H1 (cell line): ENCODE data around the gene ZDHHC23. TPM values are rescaled to one million over a fixed set of nuclear protein-coding genes. Genes with fewer than 3 reads are reported as not detected.

Experiments
- CTCF ChIA-PET: fragments of 300-600 bp; sonication (Branson Sonifier 250); formaldehyde crosslinking; loops from one replicate; lab custom pipeline; 2021; ENCODE audit not compliant: partially characterized antibody; lab: Charles Lee
- POLR2A ChIA-PET: fragments of 300-600 bp; sonication (Branson Sonifier 250); formaldehyde crosslinking; loops from one replicate; lab custom pipeline; 2021; ENCODE audit warnings: inconsistent platforms; ENCODE audit not compliant: partially characterized antibody; lab: Charles Lee
- DNase-seq, 2 experiments: peaks; one replicate each; pipeline versions ENCODE4 v3.0.0 to v3.0.0-alpha.2; 2010 to 2022; ENCODE audit warnings: low spot score in 2 of 2, low read depth in 1 of 2, mixed read lengths in 1 of 2
- FAIRE-seq: peaks from 2 replicates; lab custom pipeline; 2011; peaks lifted over from hg19 to GRCh38; lab: Jason Lieb, UNC
- H2AFZ ChIP-seq: 2 replicates; pipeline ENCODE4 v1.8.1; 2012; ENCODE audit warnings: low read length, inconsistent platforms
- H2AK5ac ChIP-seq: 2 replicates; pipeline ENCODE4 v1.6.1; 2013; ENCODE audit warnings: low read depth, low read length
- H2BK120ac ChIP-seq: replicated peaks from 2 replicates; pipeline ENCODE3; 2013; ENCODE audit warnings: low read depth, low read length, inconsistent platforms
- H2BK12ac ChIP-seq: 2 replicates; pipeline ENCODE4 v1.6.1; 2013; ENCODE audit warnings: low read depth, low read length
- H2BK15ac ChIP-seq: 2 replicates; pipeline ENCODE4 v1.6.1; 2013; ENCODE audit warnings: low read length
- H2BK20ac ChIP-seq: 2 replicates; pipeline ENCODE4 v1.6.1; 2013; ENCODE audit warnings: low read length
- H2BK5ac ChIP-seq: 2 replicates; pipeline ENCODE4 v1.6.1; 2013; ENCODE audit warnings: low read depth, low read length
- H3K14ac ChIP-seq: 2 replicates; pipeline ENCODE4 v1.6.1; 2013; ENCODE audit warnings: inconsistent platforms; ENCODE audit not compliant: insufficient read length
- H3K18ac ChIP-seq: 2 replicates; pipeline ENCODE4 v1.6.1; 2013; ENCODE audit warnings: low read length; ENCODE audit errors: extremely low read depth
- H3K23ac ChIP-seq: 2 replicates; pipeline ENCODE4 v1.6.1; 2013; ENCODE audit warnings: inconsistent platforms; ENCODE audit not compliant: insufficient read length
- H3K23me2 ChIP-seq: 2 replicates; pipeline ENCODE4 v1.6.1; 2013; ENCODE audit warnings: low read depth, low read length
- H3K27ac ChIP-seq: 2 replicates; pipeline ENCODE4 v1.6.1; 2011; ENCODE audit warnings: low read depth, low read length, inconsistent platforms
- H3K27me3 ChIP-seq, 4 experiments: replicated peaks in 1 of 4; 1 replicate in 1 of 4; 2 replicates in 3 of 4; pipeline versions ENCODE4 v1.6.1 to v1.8.1; 2011 to 2013; ENCODE audit warnings: low read length in 3 of 4, mild to moderate bottlenecking in 3 of 4, inconsistent platforms in 2 of 4, mixed read lengths in 2 of 4, moderate library complexity in 1 of 4; ENCODE audit not compliant: control insufficient read depth in 3 of 4, insufficient read depth in 3 of 4; ENCODE audit errors: extremely low read depth in 1 of 4
- H3K36me3 ChIP-seq, 4 experiments: 2 replicates each; pipeline versions ENCODE4 v1.6.1 to v1.8.1; 2011 to 2013; ENCODE audit warnings: mild to moderate bottlenecking in 4 of 4, low read length in 3 of 4, moderate library complexity in 2 of 4, control low read depth in 1 of 4, inconsistent platforms in 1 of 4; ENCODE audit not compliant: insufficient read depth in 4 of 4, control insufficient read depth in 2 of 4
- H3K4ac ChIP-seq: replicated peaks from 2 replicates; pipeline ENCODE3; 2013; ENCODE audit warnings: low read length, low read depth, mixed read lengths, inconsistent platforms; ENCODE audit not compliant: insufficient read length
- H3K4me1 ChIP-seq, 4 experiments: replicated peaks in 1 of 4; 1 replicate in 1 of 4; 2 replicates in 3 of 4; pipeline versions ENCODE4 v1.6.1 to v1.8.1; 2011 to 2013; ENCODE audit warnings: low read length in 3 of 4, inconsistent platforms in 2 of 4, mixed read lengths in 1 of 4; ENCODE audit not compliant: insufficient read depth in 4 of 4, control insufficient read depth in 3 of 4
- H3K4me2 ChIP-seq, 2 experiments: 2 replicates each; pipeline versions ENCODE4 v1.6.1 to v1.8.1; 2011 to 2013; ENCODE audit warnings: low read depth in 2 of 2, low read length in 2 of 2, control low read depth in 1 of 2, inconsistent platforms in 1 of 2, mild to moderate bottlenecking in 1 of 2; ENCODE audit not compliant: insufficient read depth in 1 of 2
- H3K4me3 ChIP-seq, 4 experiments: fragments of 200-600, 300-600 bp in 1 of 4; sonication (generic), shearing (Covaris generic), sonication (Bioruptor Twin) in 1 of 4; 2 replicates each; pipeline versions ENCODE4 v1.5.1 to v1.8.1; 2011 to 2016; ENCODE audit warnings: low read length in 4 of 4, low read depth in 3 of 4, control low read depth in 2 of 4, inconsistent platforms in 2 of 4, mild to moderate bottlenecking in 2 of 4, mixed read lengths in 1 of 4, moderate library complexity in 1 of 4; ENCODE audit not compliant: insufficient read depth in 2 of 4; ENCODE audit errors: extremely low read depth in 1 of 4
- H3K56ac ChIP-seq: replicated peaks from 2 replicates; pipeline ENCODE3; 2013; ENCODE audit warnings: low read depth, mild to moderate bottlenecking, mixed read lengths, low read length, inconsistent platforms; ENCODE audit not compliant: insufficient read length
- H3K79me1 ChIP-seq: 2 replicates; pipeline ENCODE4 v1.6.1; 2013; ENCODE audit warnings: low read depth, low read length, control low read depth
- H3K79me2 ChIP-seq, 2 experiments: 2 replicates each; pipeline versions ENCODE4 v1.6.1 to v1.8.1; 2012 to 2013; ENCODE audit warnings: low read length in 2 of 2, mild to moderate bottlenecking in 2 of 2, inconsistent platforms in 1 of 2; ENCODE audit not compliant: insufficient read depth in 2 of 2, control insufficient read depth in 1 of 2
- H3K9ac ChIP-seq, 4 experiments: replicated peaks in 1 of 4; 1 replicate in 1 of 4; 2 replicates in 3 of 4; pipeline versions ENCODE4 v1.6.1 to v1.8.1; 2011 to 2013; ENCODE audit warnings: low read depth in 3 of 4, low read length in 3 of 4, control low read depth in 2 of 4, mild to moderate bottlenecking in 2 of 4, moderate library complexity in 2 of 4, inconsistent platforms in 1 of 4; ENCODE audit errors: extremely low read depth in 1 of 4
- H3K9me3 ChIP-seq, 2 experiments: 2 replicates each; pipeline versions ENCODE4 v1.6.1 to v1.8.1; 2012 to 2013; ENCODE audit warnings: mild to moderate bottlenecking in 2 of 2, moderate library complexity in 2 of 2, control low read depth in 1 of 2, inconsistent platforms in 1 of 2, low read depth in 1 of 2, low read length in 1 of 2, mixed read lengths in 1 of 2; ENCODE audit not compliant: insufficient read depth in 2 of 2
- H4K20me1 ChIP-seq, 2 experiments: replicated peaks in 1 of 2; 2 replicates each; pipeline versions ENCODE3 to v1.8.1; 2011 to 2013; ENCODE audit warnings: inconsistent platforms in 2 of 2, low read length in 2 of 2, mild to moderate bottlenecking in 1 of 2; ENCODE audit not compliant: insufficient read depth in 2 of 2, control insufficient read depth in 1 of 2
- H4K5ac ChIP-seq: 2 replicates; pipeline ENCODE4 v1.6.1; 2013; ENCODE audit warnings: low read length, low read depth, mixed read lengths, inconsistent platforms; ENCODE audit not compliant: insufficient read length
- H4K8ac ChIP-seq: 2 replicates; pipeline ENCODE4 v1.8.0; 2013; ENCODE audit warnings: mild to moderate bottlenecking, moderate library complexity, low read length, inconsistent platforms; ENCODE audit not compliant: insufficient read depth; ENCODE audit errors: extremely low read depth
- H4K91ac ChIP-seq: replicated peaks from 2 replicates; pipeline ENCODE3; 2013; ENCODE audit warnings: low read length, mixed read lengths, inconsistent platforms; ENCODE audit not compliant: insufficient read length
- PHF8 ChIP-seq: fragments of 200-600 bp; sonication (generic); conservative IDR thresholded peaks from 2 replicates; pipeline ENCODE4 v1.7.1; 2012; ENCODE audit warnings: low read depth, mild to moderate bottlenecking, inconsistent platforms, low read length, moderate library complexity
- RFX5 ChIP-seq: IDR thresholded peaks from 2 replicates; pipeline ENCODE4 v1.6.1; 2011; ENCODE audit warnings: low read depth, low read length, improper control_type of control experiment, borderline replicate concordance
- SIN3A ChIP-seq, 2 experiments: IDR thresholded peaks in 1 of 2; conservative IDR thresholded peaks in 1 of 2; 2 replicates each; pipeline ENCODE4 v1.6.1; 2011 to 2012; ENCODE audit warnings: low read length in 2 of 2, improper control_type of control experiment in 1 of 2, low read depth in 1 of 2, mild to moderate bottlenecking in 1 of 2
- WGBS, 2 experiments: shearing (Covaris generic) in 1 of 2; methylation state at CpG; one replicate each; pipeline versions ENCODE4 v1.1.6 to v1.1.7; 2013 to 2015; ENCODE audit warnings: low lambda C conversion rate in 2 of 2, mixed read lengths in 2 of 2, inconsistent platforms in 1 of 2, low coverage in 1 of 2, missing lambda C conversion rate in 1 of 2; ENCODE audit not compliant: insufficient replicate concordance in 2 of 2, insufficient coverage in 1 of 2, insufficient read length in 1 of 2; ENCODE audit errors: extremely low coverage in 1 of 2, missing lambda C conversion rate in 1 of 2; 5-methylcytosine and 5-hydroxymethylcytosine counted together
- polyA plus RNA-seq, 7 experiments: library from polyadenylated mRNA; depleted of rRNA in 3 of 7; stranded (reverse) in 5 of 7; unstranded in 2 of 7; fragments of >200 nt in 5 of 7; fragments of 200-250 nt in 2 of 7; gene quantifications; 1 replicate in 5 of 7; 2 replicates in 1 of 7; 4 replicates in 1 of 7; pipeline versions ENCODE4 v1.2.1 to v1.2.3, GENCODE V29; 2011 to 2013; ENCODE audit warnings: missing spikeins in 2 of 7, mixed read lengths in 2 of 7
- total RNA-seq: library from RNA; stranded (reverse); fragmentation: NEBNext Ultra II Directional; extraction: Animal tissue kit (Norgen Biotek cat#: 25700); gene quantifications from 2 replicates; pipeline ENCODE4 v1.2.1, GENCODE V29; 2021

ZDHHC23 gene
- total and polyA plus RNA-seq, 2 of the 8 experiments (the other 6 are each of a cell fraction or from before 2014, with no cell fraction given): 6.2 to 15.7 TPM

DNA sequence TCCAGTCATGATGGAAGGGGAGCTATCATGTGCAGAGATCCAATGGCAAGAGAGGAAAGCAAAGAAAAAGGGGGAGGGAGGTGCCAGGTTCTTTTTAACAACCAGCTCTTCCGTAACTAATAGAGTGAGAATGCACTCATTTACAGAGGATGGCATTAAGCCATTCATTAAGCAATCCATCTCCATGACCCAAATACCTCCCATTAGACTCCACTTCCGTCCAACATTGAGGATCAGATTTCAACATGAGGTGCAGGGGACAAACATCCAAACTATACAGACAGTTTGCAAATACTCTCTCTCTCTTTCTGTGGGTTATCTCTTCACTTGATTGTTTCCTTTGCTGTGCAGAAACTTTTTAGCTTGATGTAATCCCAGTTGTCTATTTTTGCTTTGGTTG lies 21.2 kb downstream of the ZDHHC23 start:
- no peaks in the 10 kb centered on the region; a peak in 1 of 8 replicates for H3K36me3 ChIP-seq
- POLR2A ChIA-PET: no interaction called here
- no peak for FAIRE-seq

More for the DNA sequence above, 21.2 kb downstream of the ZDHHC23 start:
- Histone ChIP-seq H2BK5ac (no peak overlapping the region), H3K4me1 (no peaks in the 10 kb centered on the region), H2BK15ac (no peak overlapping the region), H2BK12ac (no peak overlapping the region), H3K79me1 (no peaks in the 10 kb centered on the region), H3K9ac (no peak overlapping the region), H3K27me3 (no peaks in the 10 kb centered on the region), H2AK5ac (no peak overlapping the region), H4K5ac (no peak overlapping the region), H2BK20ac (no peak overlapping the region), H3K79me2 (no peaks in the 10 kb centered on the region), H3K4me3 (no peak overlapping the region), H3K23ac (no peak overlapping the region), H3K56ac (no peak overlapping the region), H3K23me2 (no peaks in the 10 kb centered on the region), H4K8ac (no peak overlapping the region), H3K4me2 (no peak overlapping the region), H3K14ac (no peak overlapping the region), H4K91ac (no peak overlapping the region), H3K4ac (no peak overlapping the region), H2BK120ac (no peak overlapping the region), H3K9me3 (no peaks in the 10 kb centered on the region; a peak in 1 of 4 replicates), H3K18ac (no peak overlapping the region), H3K27ac (no peak overlapping the region), H4K20me1 (no peaks in the 10 kb centered on the region), H2AFZ (no peak overlapping the region)
- DNase-seq: no peak
- CTCF ChIA-PET: interaction anchor here (1.8 kb wide), 1 partner anchor 102 kb away, joined by 4 read pairs; no protein-coding TSS in a partner anchor
- TF ChIP-seq SIN3A (conservative IDR thresholded peaks at IDR 0.05 in 1 of 2, IDR thresholded peaks at IDR 0.05 in 1 of 2; ENCODE audit: low read depth in 1 of 2, low read length in 2 of 2) (no peak), PHF8 (no peak), RFX5 (no peak)
- WGBS, 2 experiments: 74% methylated on average over 2 of the region's 2 CpGs; no CpG with 5 or more reads in 1 of the 2 experiments
